Putamen (tissue), 1 donor: ENCODE results near the gene DNPEP.
A peak's percentile ranks its signal among the peaks of the same experiment; 100 is the strongest.

Source experiments
- DNase-seq: peaks from one replicate; pipeline ENCODE4 v3.0.0-alpha.2; 2016; ENCODE audit warnings: low spot score

Gene DNPEP

DNA sequence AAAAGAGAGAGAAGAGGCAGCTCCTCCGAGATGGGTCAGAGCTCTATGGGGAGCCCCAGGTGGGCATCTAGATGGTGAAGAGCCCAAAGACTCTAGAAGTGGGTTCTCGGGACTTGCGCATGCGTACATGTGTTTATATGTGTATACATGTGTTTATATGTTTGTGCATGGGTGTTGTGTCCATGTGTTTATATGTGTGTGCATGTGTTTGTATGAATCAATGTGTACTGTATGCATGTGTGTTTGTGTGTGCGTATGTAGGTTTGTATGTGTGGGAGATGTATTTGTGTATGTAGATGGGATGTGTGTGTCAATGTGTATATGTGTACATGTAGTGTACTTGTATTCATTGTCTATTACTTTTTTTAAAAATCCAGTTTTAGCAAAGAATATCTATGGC, 25.6 kb downstream of the DNPEP start:
- DNase-seq = no peak

DNA sequence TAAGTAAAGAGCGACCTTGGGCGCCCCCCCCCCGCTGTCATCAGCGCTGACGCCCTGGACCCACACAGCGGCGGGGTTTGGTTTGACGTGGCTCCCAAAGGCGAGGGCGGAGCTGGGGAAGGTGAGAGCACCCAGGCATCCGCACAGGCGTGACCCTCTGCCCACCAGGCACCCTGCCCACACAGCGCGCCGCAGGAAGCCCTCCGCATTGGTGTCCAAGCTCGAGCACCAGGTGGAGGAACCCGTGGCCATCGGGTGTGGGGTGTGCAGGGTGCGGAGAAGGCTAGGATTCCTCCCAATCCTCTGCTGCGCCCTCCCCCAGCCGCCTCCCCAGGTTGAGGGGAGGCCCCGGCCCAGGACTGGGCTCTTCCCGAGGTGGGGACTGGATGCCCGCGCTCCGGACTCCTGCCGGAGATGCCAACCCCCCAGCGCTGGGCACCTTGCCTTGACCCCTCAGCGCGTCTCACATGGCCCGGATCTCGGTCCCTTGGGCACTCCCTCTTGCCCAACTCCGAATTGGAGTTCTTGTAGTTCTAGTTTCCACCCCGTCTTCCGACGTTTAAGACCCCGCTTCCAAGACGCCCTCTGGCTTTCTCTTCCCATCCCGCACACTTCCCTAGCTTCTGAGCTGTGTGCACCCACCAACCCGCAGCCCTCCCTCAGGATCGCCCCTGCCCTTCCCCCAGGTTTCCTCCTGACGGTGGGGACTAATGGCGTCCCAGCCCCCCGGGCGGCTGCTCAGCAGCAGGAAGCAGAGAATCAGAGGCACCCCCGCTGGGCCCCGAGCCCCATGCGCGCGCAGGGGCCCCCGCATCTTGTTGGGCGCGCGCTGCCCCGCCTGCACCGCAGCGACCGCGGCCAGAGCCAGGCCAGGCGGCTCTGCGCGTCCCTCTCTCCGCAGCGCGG, 29.3 kb downstream of the DNPEP start:
- no peak for DNase-seq

DNA sequence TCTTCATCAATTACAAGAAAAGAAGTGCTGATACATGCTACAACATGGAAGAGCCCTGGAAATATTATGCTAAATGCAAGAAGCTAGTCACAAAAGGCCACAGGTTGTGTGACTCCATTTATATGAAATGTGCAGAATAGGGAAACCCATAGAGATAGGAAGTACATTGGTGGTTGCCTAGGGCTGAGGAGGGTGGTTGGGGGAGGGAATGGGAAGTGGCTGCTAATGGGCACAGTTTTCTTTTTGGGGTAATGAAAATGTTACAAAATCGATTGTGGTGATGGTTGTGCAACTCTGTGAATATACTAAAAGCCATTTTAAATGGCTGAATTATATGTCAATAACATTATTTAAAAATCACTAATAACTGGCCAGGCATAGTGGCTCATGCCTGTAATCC, 30.9 kb downstream of the DNPEP start:
- DNase-seq = no peak

DNA sequence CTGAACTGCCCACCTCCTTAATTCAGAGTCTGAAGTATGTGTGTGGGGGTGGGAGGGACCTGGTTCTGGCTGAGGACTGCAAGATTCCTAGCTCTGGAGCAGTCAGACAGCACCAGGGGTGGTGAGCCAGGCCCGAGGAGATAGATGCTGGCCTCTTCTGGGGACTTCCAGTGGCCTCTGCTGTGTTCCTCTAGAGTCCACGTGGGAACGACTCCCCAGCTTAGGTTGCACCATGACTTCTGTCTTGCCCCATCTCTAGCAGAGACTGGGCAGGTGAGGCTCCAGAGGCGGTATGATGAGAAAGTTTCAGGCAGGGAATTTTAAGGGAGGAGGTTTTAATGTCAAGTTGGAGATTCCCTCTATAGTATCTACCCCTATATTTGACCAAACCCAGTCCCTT, 33.1 kb downstream of the DNPEP start:
- no peak for DNase-seq

DNA sequence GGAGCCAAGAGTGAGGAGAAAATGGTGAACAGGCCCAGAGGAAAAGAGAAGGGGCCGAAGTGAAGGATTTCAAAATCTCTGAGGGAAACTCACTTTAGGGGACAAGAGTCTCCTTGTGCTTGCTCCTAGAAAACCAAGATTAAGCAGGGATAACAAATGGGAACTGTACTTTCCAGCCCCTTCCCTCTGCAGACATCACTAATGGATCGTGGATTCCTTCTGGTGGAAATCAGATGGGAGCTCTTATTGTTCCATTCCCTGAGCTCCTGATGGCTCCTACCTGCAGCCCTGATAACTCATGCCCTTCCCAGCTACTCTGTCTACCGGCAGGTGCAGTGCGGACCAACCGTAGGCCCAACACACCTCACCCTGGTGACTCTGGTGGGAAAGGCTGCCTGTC, 34.6 kb downstream of the DNPEP start:
- no peak for DNase-seq

DNA sequence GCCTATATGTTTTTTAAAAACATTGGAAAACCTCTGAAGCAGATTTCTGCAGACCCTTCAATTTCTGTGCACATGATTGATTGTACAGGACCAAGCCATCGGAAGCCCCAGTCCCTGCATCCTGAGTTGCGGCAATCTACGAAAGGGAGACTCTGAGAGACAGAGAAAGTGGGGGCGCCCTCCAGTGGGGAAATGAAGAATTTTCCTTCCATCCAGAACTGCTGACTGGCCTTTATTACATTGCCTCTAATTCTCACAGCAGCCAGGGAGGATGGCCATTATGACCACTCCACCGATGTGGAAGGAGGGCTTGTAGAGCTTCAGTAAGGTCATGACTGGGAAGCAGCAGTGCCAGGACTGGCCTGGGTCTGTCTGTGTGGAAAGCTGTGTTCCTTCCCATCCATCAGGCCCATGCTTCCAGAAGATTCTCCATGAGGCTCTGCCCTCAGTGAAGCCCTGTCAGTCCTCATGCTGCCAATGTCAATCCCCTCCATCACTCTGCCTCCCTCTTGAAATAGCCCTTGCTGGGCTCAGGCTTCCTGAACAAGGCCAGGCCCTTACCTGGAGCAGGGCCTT, 35.2 kb downstream of the DNPEP start:
- peak; percentile 50 for DNase-seq

DNA sequence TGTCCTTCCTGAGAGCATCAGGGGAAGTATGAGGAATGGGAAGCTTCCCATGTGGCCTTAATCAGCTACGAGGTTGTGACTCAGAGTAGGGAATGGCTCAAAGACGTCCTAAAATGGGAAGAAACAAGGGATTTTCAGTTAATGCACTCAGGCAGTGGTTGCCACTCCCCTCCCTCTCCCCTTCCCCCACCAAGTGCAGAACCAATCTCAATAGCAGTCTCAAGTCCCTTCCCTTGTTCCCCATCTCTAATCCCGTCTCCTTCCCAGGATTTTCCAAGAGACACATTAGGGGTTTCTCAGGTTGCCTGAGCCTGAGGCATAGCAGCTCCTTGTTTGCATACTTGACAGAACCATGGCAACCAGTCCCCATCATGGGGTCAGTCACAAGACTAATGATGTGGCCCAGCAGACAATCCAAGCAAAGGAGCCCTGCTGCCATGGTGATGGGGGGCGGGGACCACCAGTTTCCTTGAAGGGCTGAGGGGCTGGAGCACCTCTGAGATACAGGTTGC, 36.9 kb downstream of the DNPEP start:
- no peak for DNase-seq

DNA sequence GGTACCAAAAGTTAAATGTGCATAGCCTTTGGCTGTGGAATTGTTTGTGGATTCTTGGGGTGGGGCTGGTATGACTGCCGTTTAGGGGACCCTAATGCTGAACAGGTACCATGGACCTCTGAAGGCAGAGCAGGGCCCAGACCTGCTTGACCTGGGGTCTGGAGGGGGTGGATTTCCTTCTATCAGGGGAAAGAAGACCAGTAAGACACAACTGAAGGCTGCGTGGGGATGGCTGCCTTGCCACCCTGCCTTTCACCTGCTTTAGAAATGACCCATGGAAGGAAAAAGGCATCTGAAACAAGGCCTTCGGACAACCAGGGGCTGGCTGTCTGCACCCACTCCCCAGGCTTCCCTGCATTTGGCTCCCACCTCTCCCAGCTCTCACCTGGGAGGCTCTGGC, 37.5 kb downstream of the DNPEP start:
- DNase-seq = no peak

DNA sequence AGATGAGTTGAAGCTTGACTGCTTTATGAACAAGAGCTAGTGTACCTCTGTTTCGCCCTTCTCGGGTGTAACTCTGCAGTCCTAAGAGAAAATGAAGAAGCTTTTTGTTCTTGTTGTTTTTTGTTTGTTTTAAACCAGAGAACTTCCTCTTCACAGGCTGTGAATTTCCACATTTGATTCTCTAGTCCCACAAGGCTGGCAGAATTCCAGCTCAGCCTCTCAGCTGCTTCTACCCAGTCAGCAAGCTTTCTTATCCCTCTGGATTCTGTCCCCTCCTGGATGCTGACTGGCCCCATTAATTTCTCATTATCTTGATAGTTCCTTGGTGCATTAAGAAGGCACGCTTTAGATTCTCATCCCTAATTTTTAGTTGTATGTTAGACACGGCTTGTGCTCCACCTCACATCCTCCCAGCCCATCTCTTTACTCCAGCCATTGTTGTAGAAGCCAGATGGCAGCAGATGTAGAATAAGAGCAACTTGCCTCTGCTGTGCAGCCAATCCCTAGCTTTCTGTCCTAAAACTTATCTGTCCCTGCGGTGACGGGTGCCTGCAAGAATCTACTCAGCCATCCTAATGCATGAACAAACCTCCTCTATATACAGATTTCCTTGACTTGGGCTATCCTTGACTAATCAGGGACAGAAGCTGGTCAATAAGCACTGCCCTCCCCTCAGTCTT, 42.8 kb downstream of the DNPEP start:
- DNase-seq = peak; percentile 40

DNA sequence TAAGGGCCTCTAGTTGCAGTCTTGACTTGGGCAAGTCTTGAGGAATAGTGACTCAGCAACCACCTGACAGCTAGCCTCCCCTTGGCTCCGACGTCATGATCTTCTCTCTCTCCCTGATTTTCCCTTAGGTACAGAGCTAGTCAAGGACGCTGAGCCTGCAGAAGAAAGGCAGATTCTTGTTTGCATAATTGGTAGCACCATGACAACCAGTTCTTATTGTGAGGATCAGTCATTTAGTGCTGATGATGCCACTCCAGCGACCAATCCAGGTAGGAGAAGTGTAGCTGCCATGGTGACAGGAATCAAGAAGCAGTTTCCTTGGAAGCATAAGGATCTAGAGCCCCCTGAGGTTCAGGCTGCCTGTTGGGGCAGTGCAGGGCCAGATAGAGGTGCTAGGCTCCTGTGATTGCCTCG, 52.3 kb downstream of the DNPEP start:
- DNase-seq = peak; percentile 64

DNA sequence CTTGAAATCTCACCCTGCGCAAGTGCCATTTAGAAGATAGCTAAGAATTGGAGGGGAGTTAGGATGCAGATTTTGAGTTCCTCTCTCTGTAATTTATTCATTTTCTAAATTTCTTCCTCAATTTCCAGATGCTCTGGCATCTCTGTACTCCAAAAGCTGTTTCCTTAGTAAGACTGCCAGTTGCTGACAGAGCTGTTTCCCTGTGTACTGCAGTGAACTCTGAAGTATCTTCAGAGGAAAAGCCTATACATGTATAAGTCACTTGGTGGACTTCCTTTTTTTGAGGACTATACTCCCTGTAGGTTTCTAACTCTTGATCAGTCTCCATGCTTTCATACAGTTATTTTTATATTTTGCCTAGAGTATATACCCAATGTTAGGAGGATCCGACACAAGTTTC, 53.6 kb downstream of the DNPEP start:
- DNase-seq = no peak

DNA sequence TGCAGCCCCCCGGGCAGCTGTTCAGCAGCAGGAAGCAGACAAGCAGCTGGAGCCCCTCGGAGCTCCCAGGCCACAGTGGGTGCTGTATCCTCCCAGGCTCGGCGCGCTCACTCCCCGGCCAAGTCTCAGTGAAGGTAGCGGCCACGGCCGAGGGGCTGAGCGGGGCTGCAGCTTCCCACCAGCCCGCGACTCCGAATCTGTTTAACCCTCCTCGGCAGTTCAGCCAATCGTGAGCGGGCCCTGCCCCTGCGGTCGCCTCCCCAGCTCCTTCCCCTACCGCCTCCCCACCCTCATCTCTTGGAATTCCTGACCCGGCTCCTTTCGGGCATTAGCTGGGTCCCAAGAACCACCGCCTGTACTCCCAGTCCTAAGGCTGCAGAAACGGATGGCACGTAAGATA, 55.2 kb downstream of the DNPEP start, which contains the start of gene RESP18:
TSS of gene RESP18 (minus strand) at position 203 of the 400 bp plus-strand sequence.
- no peak for DNase-seq

DNA sequence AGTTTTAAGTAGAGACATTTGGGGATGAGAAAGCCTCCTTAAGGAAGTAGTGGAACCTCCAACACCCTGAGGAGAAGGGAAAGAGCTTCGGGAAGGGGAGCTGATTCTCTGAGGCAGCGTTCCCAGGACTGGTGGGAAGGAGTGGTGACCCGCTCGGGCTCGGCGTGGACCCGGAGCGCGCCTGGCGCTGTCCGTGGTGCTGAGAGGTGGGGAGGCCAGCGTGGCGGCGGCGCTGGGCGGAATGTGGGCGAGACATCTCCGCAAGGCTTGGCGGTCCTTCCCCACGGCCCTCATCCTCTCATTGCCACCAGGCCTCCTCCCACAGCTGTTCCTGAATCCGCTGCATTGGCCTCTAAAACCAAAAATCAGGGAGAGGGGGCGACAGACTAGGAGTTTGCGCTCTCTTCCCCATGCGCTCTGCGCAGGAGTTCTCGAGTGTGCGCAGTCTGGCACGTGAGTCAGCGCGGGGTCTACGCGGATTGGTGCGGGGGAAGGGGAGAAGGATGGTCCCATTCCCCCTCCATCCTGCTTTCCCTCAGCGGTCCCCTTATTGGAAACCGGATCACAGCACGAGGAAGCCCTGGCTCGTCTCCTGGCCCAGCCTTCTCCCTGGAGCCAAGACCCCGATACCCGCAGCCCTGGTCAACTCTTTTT, 56.0 kb downstream of the DNPEP start:
- peak; percentile 27 for DNase-seq

DNA sequence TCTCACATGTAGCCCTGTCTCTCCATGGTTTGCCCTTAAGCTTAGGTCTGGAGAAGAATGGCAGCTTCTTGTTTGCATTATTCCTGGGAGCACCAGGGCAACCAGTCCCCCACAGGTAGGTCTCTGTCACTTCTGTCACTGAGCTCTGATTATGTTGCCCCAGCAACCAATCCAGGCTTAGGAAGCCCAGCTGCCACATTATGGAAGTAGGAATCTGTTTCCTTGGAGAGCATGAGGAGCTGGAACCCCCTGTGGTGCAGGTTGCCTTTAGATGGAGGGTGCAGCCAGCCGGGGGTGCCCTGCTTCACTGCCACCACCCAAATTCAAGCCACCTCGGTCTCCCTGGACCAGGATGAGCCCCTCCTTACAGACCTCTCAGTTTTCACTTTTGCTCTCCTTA, 60.0 kb downstream of the DNPEP start:
- DNase-seq = no peak

DNA sequence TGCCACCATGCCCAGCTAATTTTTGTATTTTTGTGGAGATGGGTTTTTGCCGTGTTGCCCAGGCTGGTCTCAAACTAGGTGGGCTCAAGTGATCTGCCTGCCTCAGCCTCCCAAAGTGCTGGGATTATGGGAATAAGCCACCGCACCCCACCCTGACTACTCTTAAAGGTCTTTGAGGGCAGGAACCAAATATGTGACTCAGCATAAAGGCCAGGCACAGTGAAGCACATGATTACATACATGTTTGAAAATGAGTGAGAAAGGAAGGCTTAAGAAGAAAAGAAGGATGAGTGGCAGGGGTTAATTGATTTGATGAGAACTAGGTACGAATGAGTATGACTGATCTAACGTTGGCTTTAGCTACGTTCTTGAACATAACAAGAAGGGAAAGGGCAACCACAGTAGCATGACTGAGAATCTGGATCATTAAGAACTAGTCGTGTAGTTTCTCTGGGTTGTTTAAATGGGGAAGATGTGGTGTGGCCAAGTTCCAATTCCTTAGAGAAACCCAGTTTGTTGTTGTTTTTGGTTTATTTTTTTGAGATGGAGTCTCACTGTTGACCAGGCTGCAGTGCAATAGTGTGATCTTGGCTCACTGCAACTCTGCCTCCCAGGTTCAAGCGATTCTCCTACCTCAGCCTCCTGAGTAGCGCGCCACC, 61.9 kb downstream of the DNPEP start:
- no peak for DNase-seq

DNA sequence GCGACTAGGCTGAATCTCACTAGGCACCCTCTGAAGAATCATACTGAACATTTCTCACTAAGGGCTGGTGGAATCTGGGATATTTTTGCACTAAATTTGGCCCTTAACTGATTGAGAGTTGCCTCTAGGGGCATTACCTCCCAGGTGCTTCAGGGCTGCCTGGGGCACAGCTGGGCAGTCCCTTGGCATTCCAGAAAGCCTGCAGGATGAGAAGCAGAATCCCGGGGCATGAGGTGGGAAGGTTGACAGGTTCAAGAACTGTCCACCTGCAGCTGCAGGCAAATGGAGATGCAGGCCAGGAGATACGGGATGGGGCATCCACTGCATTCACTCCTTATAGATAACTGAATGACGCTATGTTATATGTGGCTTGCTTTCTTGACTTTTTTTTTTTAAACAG, 62.6 kb downstream of the DNPEP start:
- DNase-seq = no peak

DNA sequence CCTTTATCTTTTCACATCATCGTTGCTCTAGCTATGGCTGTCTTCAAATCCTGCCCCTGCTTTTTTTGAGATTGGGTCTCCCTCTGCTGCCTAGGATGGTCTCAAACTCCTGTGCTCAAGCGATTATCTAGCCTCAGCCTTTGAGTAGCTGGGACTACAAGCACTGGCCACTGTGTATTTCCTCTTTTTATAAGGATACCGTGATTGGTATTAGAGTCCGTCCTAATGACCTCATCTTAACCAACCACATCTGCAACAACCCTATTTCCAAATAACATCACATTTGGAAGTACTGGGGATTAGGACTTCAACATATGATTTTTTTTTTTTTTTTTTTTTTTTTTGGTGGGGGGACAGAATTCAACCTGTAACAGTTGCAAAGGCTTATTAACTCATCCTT, 64.3 kb downstream of the DNPEP start:
- DNase-seq = no peak
